Large intestine (tissue), 3 donors: ENCODE results near the gene ADAMTS17. TPM values are rescaled to one million over a fixed set of nuclear protein-coding genes. Genes with fewer than 3 reads are reported as not detected.

ENCODE experiments used
- DNase-seq, 2 donors: peaks; one replicate each; pipeline versions ENCODE4 v3.0.0 to v3.0.0-alpha.2; 2013
- H3K27ac ChIP-seq: one replicate; pipeline ENCODE4 v1.5.1; 2013; ENCODE audit warnings: low read length
- H3K27me3 ChIP-seq: 2 replicates; pipeline ENCODE4 v1.6.1; 2013; ENCODE audit warnings: low read length; ENCODE audit not compliant: control insufficient read depth, insufficient read depth
- H3K36me3 ChIP-seq: 2 replicates; pipeline ENCODE4 v1.6.1; 2013; ENCODE audit warnings: low read length; ENCODE audit not compliant: control insufficient read depth, insufficient read depth
- H3K4me1 ChIP-seq: one replicate; pipeline ENCODE4 v1.6.1; 2013; ENCODE audit warnings: low read length; ENCODE audit not compliant: control insufficient read depth, insufficient read depth
- H3K4me3 ChIP-seq: one replicate; pipeline ENCODE4 v1.5.1; 2013; ENCODE audit warnings: low read length
- H3K9me3 ChIP-seq: one replicate; pipeline ENCODE4 v1.6.1; 2013; ENCODE audit warnings: mild to moderate bottlenecking, low read depth, low read length, moderate library complexity; ENCODE audit not compliant: control insufficient read depth
- WGBS: methylation state at CpG from one replicate; pipeline ENCODE4 v1.1.5; 2013; ENCODE audit warnings: low lambda C conversion rate; ENCODE audit not compliant: insufficient coverage; 5-methylcytosine and 5-hydroxymethylcytosine counted together
- polyA plus RNA-seq: library from polyadenylated mRNA; unstranded; fragments of 120-200 nt; gene quantifications from one replicate; pipeline ENCODE4 v1.2.1, GENCODE V29; 2013

ADAMTS17 gene
- polyA plus RNA-seq, 1 donor, result 3.7 TPM

DNA sequence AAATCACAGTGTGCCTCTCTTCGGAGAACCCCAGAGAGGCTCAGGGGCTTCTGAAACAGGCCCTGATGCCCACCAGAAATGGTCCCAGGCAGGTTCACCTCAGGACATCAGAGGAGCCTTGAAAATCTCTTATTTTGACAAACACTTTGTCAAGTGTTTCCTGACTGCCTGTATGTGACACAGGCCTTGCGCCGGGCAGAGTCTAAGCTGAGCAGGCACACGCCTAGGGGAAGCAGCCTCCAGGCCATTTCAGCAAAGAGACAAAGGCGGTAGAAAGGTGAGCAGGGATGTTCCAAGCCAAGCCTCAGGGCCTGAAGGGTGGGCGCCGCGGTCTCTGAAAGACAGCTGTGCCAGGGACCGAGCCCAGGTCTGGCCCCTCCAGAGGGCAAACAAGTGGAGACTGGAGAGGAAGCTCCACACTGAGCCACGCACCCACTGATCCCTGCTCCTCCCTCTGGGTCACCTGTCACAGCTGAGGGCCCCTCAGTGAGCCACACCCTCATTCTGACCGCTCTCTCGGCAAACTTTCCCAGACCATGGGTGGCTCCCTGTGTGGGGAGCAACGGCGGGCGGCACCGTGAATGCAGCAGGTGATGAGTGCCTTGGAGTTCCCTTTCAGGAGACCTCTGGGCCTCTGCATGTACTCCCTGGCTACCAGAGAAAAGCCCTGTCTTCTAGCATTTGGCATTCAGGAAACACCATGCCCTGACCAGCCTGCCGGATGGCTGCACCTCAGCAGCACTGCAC lies 136.1 kb downstream of the ADAMTS17 start:
- peaks cover 35% of the 10 kb centered on the region for H3K4me1 ChIP-seq
- no peaks in the 10 kb centered on the region for H3K36me3 ChIP-seq
- WGBS, result no CpG with 5 or more reads among the region's 17 CpGs
- peak overlapping the region; percentile 80 for H3K27ac ChIP-seq
- H3K9me3 ChIP-seq, result no peaks in the 10 kb centered on the region
- H3K4me3 ChIP-seq, result no peak overlapping the region
- peak; percentile 47 to 75 for DNase-seq
- H3K27me3 ChIP-seq, result no peaks in the 10 kb centered on the region

DNA sequence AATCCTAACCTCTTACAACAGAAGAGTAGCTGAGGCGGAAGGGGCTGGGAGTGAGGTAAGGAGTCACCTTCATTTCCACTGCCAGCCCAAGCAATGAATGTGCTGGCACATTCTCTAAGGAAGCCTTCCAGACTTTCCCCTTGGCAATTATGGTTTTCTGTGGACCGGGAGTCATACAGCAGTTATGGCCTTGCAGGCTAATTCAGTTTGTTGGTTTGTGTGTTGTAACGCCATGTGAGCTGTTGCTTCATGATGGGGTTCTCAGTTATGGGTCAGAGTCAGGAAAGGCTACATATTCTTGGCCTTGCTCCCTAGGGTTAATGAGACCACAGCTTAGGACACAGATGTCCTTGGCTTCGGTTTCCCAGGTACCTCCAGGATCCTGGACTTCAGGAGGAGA lies 137.0 kb downstream of the ADAMTS17 start:
- H3K27me3 ChIP-seq, result no peaks in the 10 kb centered on the region
- no CpG with 5 or more reads among the region's 4 CpGs for WGBS
- peak in 1 of 2 donors; percentile 44 for DNase-seq
- H3K9me3 ChIP-seq, result no peaks in the 10 kb centered on the region
- no peaks in the 10 kb centered on the region for H3K36me3 ChIP-seq
- peaks cover 35% of the 10 kb centered on the region for H3K4me1 ChIP-seq
- no peak overlapping the region for H3K4me3 ChIP-seq
- H3K27ac ChIP-seq, result peak overlapping the region; percentile 80

DNA sequence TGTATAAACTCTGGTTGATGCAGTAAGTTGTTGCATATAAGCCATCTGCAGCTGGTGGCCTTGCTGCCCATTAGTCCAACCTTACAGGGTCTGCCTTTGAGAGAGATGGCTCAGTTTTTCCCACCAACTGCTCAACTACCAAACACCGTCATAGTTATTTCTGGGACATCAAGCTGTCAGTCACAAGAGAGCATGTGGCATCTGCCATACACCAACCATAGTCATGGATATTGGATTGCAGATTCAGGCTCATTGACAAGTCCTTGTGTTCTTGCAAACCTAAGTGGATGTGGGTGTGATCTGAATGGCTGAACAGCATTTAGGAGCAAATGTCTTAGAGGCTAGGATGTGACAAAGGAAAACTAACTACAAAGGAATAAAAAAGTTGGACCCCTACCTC lies 137.6 kb downstream of the ADAMTS17 start:
- Histone ChIP-seq H3K4me3 (no peak overlapping the region), H3K9me3 (no peaks in the 10 kb centered on the region), H3K27me3 (no peaks in the 10 kb centered on the region), H3K27ac (peak overlapping the region; percentile 80), H3K4me1 (peaks cover 31% of the 10 kb centered on the region), H3K36me3 (no peaks in the 10 kb centered on the region)
- WGBS, result no CpG with 5 or more reads among the region's 1 CpG
- DNase-seq, result no peak

DNA sequence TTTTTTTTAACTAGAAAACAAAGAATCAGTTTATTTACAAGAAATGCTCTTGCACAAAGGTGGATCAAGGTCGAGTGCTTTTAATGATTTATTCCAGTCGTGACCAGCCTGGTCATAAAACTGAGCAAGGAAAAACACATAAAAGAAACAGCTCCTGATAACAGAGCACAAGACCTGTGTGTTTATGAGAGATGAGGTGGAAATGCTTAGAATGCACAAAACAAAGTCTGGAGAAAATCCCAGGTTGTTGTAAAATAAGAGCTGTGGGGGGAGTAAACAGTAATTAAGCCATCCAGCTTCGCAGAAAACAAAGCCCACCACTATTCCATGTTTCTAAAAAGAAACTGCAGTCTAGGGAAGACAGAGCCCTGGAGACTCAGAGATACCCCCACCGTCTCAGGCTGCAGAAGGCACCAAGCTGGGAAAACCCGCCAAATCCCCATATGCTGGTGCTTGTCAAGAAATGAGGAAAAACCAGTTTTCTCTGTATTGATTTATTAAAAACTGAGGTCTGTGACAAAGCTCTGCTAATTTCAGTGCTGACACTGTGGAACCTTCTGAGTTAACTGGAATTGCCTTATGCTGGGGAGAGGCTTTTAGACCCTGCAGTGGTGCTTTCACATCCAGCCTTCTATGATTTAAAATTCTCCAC lies 139.3 kb downstream of the ADAMTS17 start:
- WGBS, result 80% methylated on average over 1 of the region's 5 CpGs
- peak; percentile 51 to 77 for DNase-seq

DNA sequence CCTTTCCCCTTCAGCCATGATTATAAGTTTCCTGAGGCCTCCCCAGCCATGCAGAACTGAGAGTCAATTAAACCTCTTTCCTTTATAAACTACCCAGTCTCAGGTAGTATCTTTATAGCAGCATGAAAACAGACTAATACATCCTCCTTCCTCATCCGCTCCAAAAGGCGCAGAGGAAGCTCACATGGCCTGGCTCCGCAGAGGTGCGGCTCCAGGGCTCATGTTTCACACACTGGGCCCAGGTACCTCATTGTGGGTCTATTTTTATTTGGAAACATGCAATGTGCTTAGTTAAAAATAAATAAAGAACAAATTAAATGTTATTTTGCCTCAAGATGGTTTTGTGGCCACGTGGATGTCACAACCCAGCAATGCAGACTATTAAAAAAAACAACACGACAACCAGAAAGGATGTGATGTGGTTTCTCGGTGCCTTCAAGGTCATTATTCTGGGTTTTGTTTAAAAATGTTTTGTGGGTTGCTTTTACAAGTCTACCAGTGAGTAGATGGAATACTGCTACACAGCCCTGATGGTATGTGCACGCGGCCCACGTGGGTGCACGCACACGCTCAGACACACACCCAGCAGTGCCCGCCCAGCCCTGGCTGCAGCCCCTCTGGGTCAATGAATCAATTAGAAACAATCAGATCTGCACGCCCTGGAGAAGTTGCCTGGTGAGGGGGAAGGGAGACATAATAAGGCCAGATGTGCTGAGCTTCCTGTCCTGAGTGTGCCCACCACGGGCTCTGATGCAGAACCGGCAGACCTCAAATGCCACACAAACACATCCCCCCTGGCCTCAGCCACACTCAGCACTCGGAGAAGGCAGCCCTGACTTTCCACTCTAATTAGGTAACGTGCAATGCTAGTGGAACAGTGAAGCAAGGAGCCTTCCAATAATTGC lies 140.1 kb downstream of the ADAMTS17 start:
- Histone ChIP-seq H3K4me1 (peaks cover 29% of the 10 kb centered on the region), H3K27ac (no peak overlapping the region), H3K27me3 (no peaks in the 10 kb centered on the region), H3K9me3 (no peaks in the 10 kb centered on the region), H3K4me3 (no peak overlapping the region), H3K36me3 (no peaks in the 10 kb centered on the region)
- peak in 1 of 2 donors; percentile 14 for DNase-seq
- 80% methylated on average over 1 of the region's 18 CpGs for WGBS

More for the DNA sequence above, 139.3 kb downstream of the ADAMTS17 start:
- H3K27me3 ChIP-seq, result no peaks in the 10 kb centered on the region
- no peaks in the 10 kb centered on the region for H3K9me3 ChIP-seq
- no peak overlapping the region for H3K4me3 ChIP-seq
- peak overlapping the region; percentile 70 for H3K27ac ChIP-seq
- H3K36me3 ChIP-seq, result no peaks in the 10 kb centered on the region
- peaks cover 29% of the 10 kb centered on the region for H3K4me1 ChIP-seq

DNA sequence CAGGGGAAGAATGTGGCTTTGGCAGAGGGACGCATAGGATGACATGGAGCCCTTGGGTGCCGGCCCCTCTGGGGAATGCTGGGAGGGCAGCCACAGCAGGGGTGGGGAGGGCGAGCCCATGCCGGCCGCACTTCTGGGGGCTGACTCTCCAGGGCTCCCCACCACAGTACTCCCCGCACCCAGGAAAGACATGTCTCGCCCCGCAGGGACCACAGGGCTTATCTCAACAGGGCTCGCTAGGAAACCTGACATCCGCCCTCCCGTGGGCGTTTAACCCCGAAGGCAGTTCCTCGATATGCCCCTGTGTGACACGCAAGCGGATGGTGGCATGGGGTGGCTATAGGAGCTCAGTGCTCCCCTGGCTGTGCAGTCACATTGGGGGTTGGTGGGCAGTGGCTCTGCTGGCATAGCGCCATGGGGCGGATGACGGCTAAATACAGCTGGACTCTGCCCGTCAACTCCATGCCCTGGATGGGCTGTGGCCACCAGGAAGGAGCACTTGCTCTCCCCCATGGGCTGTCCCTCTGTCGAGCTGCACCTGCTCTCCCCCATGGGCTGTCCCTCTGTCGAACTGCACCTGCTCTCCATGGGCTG lies 141.4 kb downstream of the ADAMTS17 start:
- Histone ChIP-seq H3K4me1 (peaks cover 17% of the 10 kb centered on the region), H3K4me3 (no peak overlapping the region), H3K36me3 (no peaks in the 10 kb centered on the region), H3K27ac (no peak overlapping the region), H3K9me3 (no peaks in the 10 kb centered on the region), H3K27me3 (no peaks in the 10 kb centered on the region)
- DNase-seq, result no peak
- no CpG with 5 or more reads among the region's 22 CpGs for WGBS

DNA sequence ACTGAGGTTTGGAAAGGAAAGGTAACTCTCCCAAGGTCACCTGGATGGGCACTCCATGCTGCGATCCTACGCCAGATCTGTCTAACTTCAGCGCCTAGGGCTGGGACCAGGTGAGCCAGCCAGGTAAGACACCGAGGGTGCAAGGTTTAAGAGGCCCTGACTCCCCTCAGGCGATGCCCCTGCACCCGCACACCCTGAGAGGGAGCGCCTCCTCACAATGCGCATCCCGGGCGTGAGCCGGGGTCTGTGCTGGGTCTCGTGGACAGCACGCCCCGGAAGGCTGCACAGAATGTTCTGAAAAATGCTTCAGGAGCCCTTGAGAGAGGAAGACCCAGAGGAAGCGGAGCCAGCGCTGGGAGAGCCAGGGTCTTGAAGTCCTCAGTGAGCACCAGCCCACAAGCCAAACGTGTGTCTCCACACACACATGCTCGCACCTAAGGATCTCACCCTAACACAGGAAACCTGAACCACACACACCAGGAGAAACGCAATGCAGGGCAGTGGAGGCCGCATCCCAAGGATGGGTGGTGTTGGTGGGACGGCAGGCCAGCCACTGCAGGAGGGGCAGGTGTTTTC lies 142.0 kb downstream of the ADAMTS17 start:
- no CpG with 5 or more reads among the region's 21 CpGs for WGBS
- Histone ChIP-seq H3K9me3 (no peaks in the 10 kb centered on the region), H3K4me3 (no peak overlapping the region), H3K27me3 (no peaks in the 10 kb centered on the region), H3K27ac (no peak overlapping the region), H3K36me3 (no peaks in the 10 kb centered on the region), H3K4me1 (peaks cover 11% of the 10 kb centered on the region)
- DNase-seq, result no peak

DNA sequence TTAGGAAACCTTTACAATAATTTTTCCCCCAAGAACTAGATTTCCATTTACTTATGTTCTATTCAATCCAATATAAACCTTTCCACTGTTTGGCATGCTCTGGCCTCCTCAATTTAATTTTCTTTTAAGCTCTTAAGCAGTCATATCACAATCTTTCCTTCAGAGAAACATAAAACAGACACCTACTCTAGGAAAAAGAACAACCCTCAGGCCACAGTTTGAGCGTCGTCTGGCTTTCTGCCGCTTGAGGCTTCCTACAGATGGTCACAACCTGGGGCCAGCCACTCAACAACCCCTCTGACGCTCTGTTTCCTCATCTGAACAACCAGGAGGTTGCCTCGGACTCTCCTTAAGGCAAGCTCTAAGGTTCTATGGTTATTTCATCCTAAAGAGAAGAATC lies 143.3 kb downstream of the ADAMTS17 start:
- Histone ChIP-seq H3K27ac (no peak overlapping the region), H3K27me3 (no peaks in the 10 kb centered on the region), H3K36me3 (no peaks in the 10 kb centered on the region), H3K4me3 (no peak overlapping the region), H3K9me3 (no peaks in the 10 kb centered on the region), H3K4me1 (peaks cover 10% of the 10 kb centered on the region)
- no peak for DNase-seq
- no CpG with 5 or more reads among the region's 5 CpGs for WGBS

DNA sequence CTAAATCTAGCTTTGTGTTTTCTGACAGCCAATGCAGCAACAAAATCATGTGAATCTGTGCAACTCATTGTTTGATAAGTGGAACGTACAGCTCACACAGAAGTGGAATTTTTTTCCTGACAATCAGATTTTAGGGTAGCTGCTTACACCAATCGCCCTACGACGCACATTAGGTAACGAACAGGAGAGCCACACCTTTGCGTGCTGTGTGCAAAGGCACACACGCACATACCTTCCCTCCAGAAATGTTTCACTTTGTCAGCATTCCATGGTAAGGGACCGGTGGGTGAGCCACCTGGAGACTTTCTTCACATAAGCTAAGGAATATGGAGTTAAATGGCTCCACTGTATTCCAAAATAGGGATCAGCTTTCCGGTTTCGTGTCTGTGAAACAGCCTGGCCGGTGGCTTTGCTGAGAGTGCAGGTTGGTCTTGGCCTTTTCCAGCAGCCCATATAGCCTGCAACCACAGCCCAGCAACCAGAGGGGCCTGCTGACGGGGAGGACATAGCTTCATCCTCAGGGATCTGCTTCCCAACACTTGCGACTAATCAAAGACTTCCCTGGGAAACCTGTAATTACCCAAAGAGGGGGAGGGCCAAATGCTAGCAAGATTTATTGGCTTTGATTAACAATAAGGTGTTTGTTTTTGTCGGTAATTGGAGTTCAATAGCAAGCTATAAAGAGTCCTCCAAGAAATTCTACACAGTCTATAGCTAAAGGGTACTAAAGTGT lies 145.3 kb downstream of the ADAMTS17 start:
- Histone ChIP-seq H3K27ac (no peak overlapping the region), H3K36me3 (no peaks in the 10 kb centered on the region), H3K27me3 (no peaks in the 10 kb centered on the region), H3K9me3 (no peaks in the 10 kb centered on the region), H3K4me3 (no peak overlapping the region), H3K4me1 (no peaks in the 10 kb centered on the region)
- WGBS, result no CpG with 5 or more reads among the region's 14 CpGs
- DNase-seq, result no peak
